ENCODE data around the gene LMTK3. TPM values are rescaled to one million over a fixed set of nuclear protein-coding genes. Genes with fewer than 3 reads are reported as not detected.

Gene LMTK3
- total and polyA plus RNA-seq, 2 of the 4 experiments (the other 2 are of a cell fraction), result 0.18 to 0.87 TPM

GRCh38 chr19:48443731-48444128 lies 67.9 kb downstream of the LMTK3 start:
- Histone ChIP-seq H3K4me3 (ENCODE audit: insufficient read depth, low read depth, low read length) (no peak overlapping the region), H4K20me1 (ENCODE audit: insufficient read depth, low read length) (no peaks in the 10 kb centered on the region)

More at GRCh38 chr19:48443731-48444128, 67.9 kb downstream of the LMTK3 start:
- no peak overlapping the region for H3K56ac ChIP-seq (ENCODE audit: extremely low read depth, insufficient read depth, low read length)
- H3K4ac ChIP-seq (ENCODE audit: low read depth, low read length), result no peak overlapping the region
- intact Hi-C loops (cut with micrococcal nuclease), result no loop called here
- BruUV-seq (replicated peaks), result no TSS peak
- peaks cover 4% of the 10 kb centered on the region for H3K9me1 ChIP-seq (ENCODE audit: insufficient read depth, low read length)
- H2AK5ac ChIP-seq (ENCODE audit: low read depth, low read length), result no peak overlapping the region
- no peak for ATAC-seq (ENCODE audit: low read depth)
- no peak overlapping the region for H2BK5ac ChIP-seq (ENCODE audit: low read depth, low read length, poor library complexity, severe bottlenecking)
- H2AFZ ChIP-seq (replicated peaks; ENCODE audit: low read length, poor library complexity), result peak overlapping the region; percentile 96
- H4K91ac ChIP-seq (ENCODE audit: insufficient read depth, low read depth, low read length), result no peak overlapping the region
- no peak overlapping the region for H3K14ac ChIP-seq (replicated peaks; ENCODE audit: low read depth, low read length)
- no peak overlapping the region for H2AK9ac ChIP-seq (replicated peaks; ENCODE audit: low read depth, low read length, poor library complexity)
- H3K9ac ChIP-seq (ENCODE audit: low read depth, low read length), result no peak overlapping the region
- no peak overlapping the region for H2BK20ac ChIP-seq (ENCODE audit: low read depth, low read length)
- H2BK120ac ChIP-seq (ENCODE audit: low read depth, low read length), result no peak overlapping the region
- H3K27me3 ChIP-seq (ENCODE audit: control insufficient read depth, insufficient read depth, low read length), result peaks cover 19% of the 10 kb centered on the region
- dilution Hi-C loops (cut with HindIII; ENCODE audit: low sequenced_read_pairs, unreplicated experiment), result no loop called here
- 28% methylated on average over 19 of the region's 45 CpGs; no CpG with 5 or more reads in 1 of the 2 experiments for WGBS, 2 experiments (ENCODE audit: extremely low coverage in 2 of 2, insufficient read length in 1 of 2)
- H3K18ac ChIP-seq (ENCODE audit: low read depth, low read length), result no peak overlapping the region
- no peak for DNase-seq
- no peak overlapping the region for H3K23ac ChIP-seq (ENCODE audit: low read depth, low read length)
- TF ChIP-seq MXI1 (IDR thresholded peaks at IDR 0.05; ENCODE audit: borderline replicate concordance, low read depth, low read length) (no peak), FOS (IDR thresholded peaks at IDR 0.05; ENCODE audit: low read depth, low read length) (no peak), USF2 (IDR thresholded peaks at IDR 0.05; ENCODE audit: low read depth, low read length) (no peak), CTCF (conservative IDR thresholded peaks at IDR 0.05; ENCODE audit: low read depth, low read length) (no peak), RAD21 (IDR thresholded peaks at IDR 0.05; ENCODE audit: low read length) (no peak), MAFK (IDR thresholded peaks at IDR 0.05; ENCODE audit: low read depth, low read length) (no peak), SMC3 (IDR thresholded peaks at IDR 0.05; ENCODE audit: low read depth, low read length) (no peak), CEBPB (IDR thresholded peaks at IDR 0.05; ENCODE audit: low read depth, low read length) (no peak), BHLHE40 (IDR thresholded peaks at IDR 0.05; ENCODE audit: low read depth, low read length) (no peak), ELK1 (IDR thresholded peaks at IDR 0.05; ENCODE audit: borderline replicate concordance, low read depth, low read length) (no peak), MAZ (IDR thresholded peaks at IDR 0.05; ENCODE audit: borderline replicate concordance, low read depth, low read length) (no peak), RFX5 (IDR thresholded peaks at IDR 0.05; ENCODE audit: low read depth, low read length) (no peak), NFE2L2 (IDR thresholded peaks at IDR 0.05; ENCODE audit: low read depth, low read length) (no peak), POLR2A (IDR thresholded peaks at IDR 0.05; ENCODE audit: low read depth, low read length) (no peak), RCOR1 (IDR thresholded peaks at IDR 0.05; ENCODE audit: insufficient replicate concordance, low read length) (no peak), CHD1 (IDR thresholded peaks at IDR 0.05; ENCODE audit: low read depth, low read length) (no peak)
- peaks cover 2% of the 10 kb centered on the region; the same call in 1 of the 2 replicates for H3K36me3 ChIP-seq (ENCODE audit: control insufficient read depth, insufficient read depth, low read length)
- ChIA-PET POLR2A (ENCODE audit: unreplicated experiment) (no interaction called here), CTCF (no interaction called here)
- H3K9me3 ChIP-seq (ENCODE audit: control insufficient read depth, insufficient read depth, low read length), result no peaks in the 10 kb centered on the region
- H3K4me2 ChIP-seq (ENCODE audit: low read depth, low read length), result no peak overlapping the region; the same call in 1 of the 2 replicates
- in situ Hi-C loops (cut with MboI; ENCODE audit: low sequenced_read_pairs), result no loop called here
- peaks cover 7 to 23% of the 10 kb centered on the region in 2 experiments for H3K79me1 ChIP-seq (ENCODE audit: low read depth in 1 of 2, low read length in 2 of 2)
- no peak overlapping the region for H3K27ac ChIP-seq (ENCODE audit: insufficient read depth, low read length)
- H4K5ac ChIP-seq (ENCODE audit: low read depth, low read length), result no peak overlapping the region
- H4K8ac ChIP-seq (ENCODE audit: low read depth in 2 of 2, low read length in 2 of 2), result no peak overlapping the region
- peaks cover 8% of the 10 kb centered on the region for H3K4me1 ChIP-seq (ENCODE audit: control insufficient read depth, insufficient read depth, low read length)
- H2BK15ac ChIP-seq (ENCODE audit: low read depth, low read length), result no peak overlapping the region

Data from IMR-90 (cell line).